ENCODE data around the gene LRRTM3.

LRRTM3 gene

DNA sequence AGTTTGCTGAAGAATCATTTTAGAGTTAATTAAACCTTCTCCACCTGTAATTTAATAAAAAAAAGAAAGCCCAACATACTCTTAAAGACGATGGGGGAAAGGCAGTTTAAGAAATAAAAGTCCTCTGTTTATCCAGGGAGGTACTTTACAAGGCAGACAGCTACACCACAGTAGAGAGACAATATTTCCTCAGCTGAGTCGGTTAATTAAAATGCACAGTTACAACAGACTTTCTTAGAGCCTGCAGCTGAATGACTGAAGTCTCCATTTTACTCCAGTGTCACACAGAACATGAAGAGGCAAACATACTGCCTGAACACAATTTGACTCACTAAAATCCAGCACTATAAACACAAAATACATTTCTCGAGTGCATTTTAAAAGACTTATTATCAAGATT lies 15.1 kb downstream of the LRRTM3 start:
- H3K4me3 ChIP-seq (ENCODE audit: low read length): no peak overlapping the region
- H3K27ac ChIP-seq (ENCODE audit: low read length): no peak overlapping the region
- H3K9ac ChIP-seq (ENCODE audit: low read length): no peak overlapping the region
- H3K27me3 ChIP-seq (ENCODE audit: control insufficient read depth, insufficient read depth, low read length): no peaks in the 10 kb centered on the region
- H3K36me3 ChIP-seq (ENCODE audit: control insufficient read depth, low read depth, low read length): no peaks in the 10 kb centered on the region
- H3K4me1 ChIP-seq (ENCODE audit: control insufficient read depth, low read depth, low read length): no peaks in the 10 kb centered on the region
- H3K9me3 ChIP-seq (ENCODE audit: control insufficient read depth, low read depth, low read length): no peaks in the 10 kb centered on the region

DNA sequence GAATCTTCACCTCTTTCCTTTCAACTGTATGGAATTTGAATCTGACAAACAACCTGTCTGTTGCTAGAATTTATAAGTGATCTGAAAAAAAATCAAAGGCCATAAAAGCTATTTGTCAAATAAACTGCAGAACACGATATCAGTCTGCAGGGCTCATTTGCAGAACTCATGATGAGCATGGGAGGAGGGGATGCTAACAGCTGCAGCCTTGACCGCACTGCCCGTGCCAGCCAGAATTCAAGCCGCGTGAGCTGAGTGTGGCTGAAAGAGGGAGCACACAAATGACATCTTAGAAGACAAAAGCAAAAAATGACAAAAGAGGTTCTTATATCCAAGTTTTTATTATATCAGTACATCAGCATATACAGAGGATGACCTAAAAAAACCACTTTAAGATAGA lies 15.7 kb downstream of the LRRTM3 start:
- Histone ChIP-seq H3K27ac (ENCODE audit: low read length) (no peak overlapping the region), H3K9me3 (ENCODE audit: control insufficient read depth, low read depth, low read length) (no peaks in the 10 kb centered on the region), H3K4me3 (ENCODE audit: low read length) (no peak overlapping the region), H3K36me3 (ENCODE audit: control insufficient read depth, low read depth, low read length) (no peaks in the 10 kb centered on the region), H3K9ac (ENCODE audit: low read length) (no peak overlapping the region), H3K4me1 (ENCODE audit: control insufficient read depth, low read depth, low read length) (no peaks in the 10 kb centered on the region), H3K27me3 (ENCODE audit: control insufficient read depth, insufficient read depth, low read length) (no peaks in the 10 kb centered on the region)

DNA sequence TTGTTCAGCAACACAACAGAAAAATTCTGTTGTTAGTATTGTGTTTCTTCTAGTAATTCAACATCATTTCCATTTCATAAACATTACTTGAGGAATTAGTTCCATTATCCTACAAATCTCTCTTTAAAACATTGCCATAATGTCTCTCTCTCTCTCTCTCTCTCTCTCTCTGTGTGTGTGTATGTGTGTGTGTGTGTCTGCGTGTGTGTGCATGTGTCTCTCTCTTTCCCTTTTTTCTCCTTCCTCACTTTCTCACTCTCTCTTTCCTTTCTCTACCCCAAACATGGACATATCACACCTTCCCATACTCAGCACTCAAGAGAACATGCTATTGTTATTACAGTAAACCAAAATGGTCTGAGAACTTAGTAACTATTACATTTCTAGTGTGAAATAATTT lies 16.6 kb downstream of the LRRTM3 start:
- no peaks in the 10 kb centered on the region for H3K4me1 ChIP-seq (ENCODE audit: control insufficient read depth, low read depth, low read length)
- H3K36me3 ChIP-seq (ENCODE audit: control insufficient read depth, low read depth, low read length): no peaks in the 10 kb centered on the region
- no peak overlapping the region for H3K9ac ChIP-seq (ENCODE audit: low read length)
- no peaks in the 10 kb centered on the region for H3K9me3 ChIP-seq (ENCODE audit: control insufficient read depth, low read depth, low read length)
- no peak overlapping the region for H3K27ac ChIP-seq (ENCODE audit: low read length)
- H3K27me3 ChIP-seq (ENCODE audit: control insufficient read depth, insufficient read depth, low read length): no peaks in the 10 kb centered on the region
- no peak overlapping the region for H3K4me3 ChIP-seq (ENCODE audit: low read length)

DNA sequence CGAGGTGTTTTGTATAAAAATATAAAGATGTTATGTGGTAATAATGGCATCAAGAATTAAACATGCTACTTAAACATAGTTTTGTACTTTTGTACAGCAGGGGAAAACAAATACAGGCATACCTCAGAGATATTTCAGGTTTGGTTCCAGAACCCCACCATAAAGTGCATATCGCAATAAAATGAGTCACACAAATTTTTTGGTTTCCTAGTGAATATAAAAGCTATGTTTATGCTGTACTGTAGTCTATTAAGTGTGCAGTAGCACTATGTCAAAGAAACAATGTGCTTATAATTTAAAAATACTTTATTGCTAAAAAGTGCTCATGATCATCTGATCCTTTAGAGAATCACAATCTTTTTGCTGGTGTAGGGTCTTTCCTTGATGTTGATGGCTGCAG lies 17.8 kb downstream of the LRRTM3 start:
- Histone ChIP-seq H3K27me3 (ENCODE audit: control insufficient read depth, insufficient read depth, low read length) (no peaks in the 10 kb centered on the region), H3K4me3 (ENCODE audit: low read length) (no peak overlapping the region), H3K36me3 (ENCODE audit: control insufficient read depth, low read depth, low read length) (no peaks in the 10 kb centered on the region), H3K4me1 (ENCODE audit: control insufficient read depth, low read depth, low read length) (no peaks in the 10 kb centered on the region), H3K9ac (ENCODE audit: low read length) (no peak overlapping the region), H3K9me3 (ENCODE audit: control insufficient read depth, low read depth, low read length) (no peaks in the 10 kb centered on the region), H3K27ac (ENCODE audit: low read length) (no peak overlapping the region)

DNA sequence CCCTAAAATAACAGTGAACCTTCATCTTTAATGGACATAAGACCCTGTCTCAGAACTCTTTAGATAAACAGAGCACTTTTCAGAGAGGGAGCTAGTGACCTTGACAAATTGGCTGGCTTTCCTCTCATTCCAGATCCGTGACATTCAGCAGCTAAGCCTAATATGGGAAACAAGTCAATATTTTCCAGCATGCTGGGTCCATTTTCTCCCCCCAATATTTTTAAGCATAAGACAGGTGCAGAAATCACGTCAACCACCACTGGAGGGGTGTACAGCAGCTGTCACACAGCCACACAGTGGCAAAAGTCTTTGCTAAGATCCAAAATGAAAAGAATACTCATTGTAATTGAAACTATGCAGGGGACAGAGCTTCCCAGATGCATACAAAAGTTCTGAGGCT lies 26.1 kb downstream of the LRRTM3 start:
- Histone ChIP-seq H3K4me1 (ENCODE audit: control insufficient read depth, low read depth, low read length) (no peaks in the 10 kb centered on the region), H3K9me3 (ENCODE audit: control insufficient read depth, low read depth, low read length) (no peaks in the 10 kb centered on the region), H3K4me3 (ENCODE audit: low read length) (no peak overlapping the region), H3K27ac (ENCODE audit: low read length) (no peak overlapping the region), H3K36me3 (ENCODE audit: control insufficient read depth, low read depth, low read length) (no peaks in the 10 kb centered on the region), H3K9ac (ENCODE audit: low read length) (no peak overlapping the region), H3K27me3 (ENCODE audit: control insufficient read depth, insufficient read depth, low read length) (no peaks in the 10 kb centered on the region)

DNA sequence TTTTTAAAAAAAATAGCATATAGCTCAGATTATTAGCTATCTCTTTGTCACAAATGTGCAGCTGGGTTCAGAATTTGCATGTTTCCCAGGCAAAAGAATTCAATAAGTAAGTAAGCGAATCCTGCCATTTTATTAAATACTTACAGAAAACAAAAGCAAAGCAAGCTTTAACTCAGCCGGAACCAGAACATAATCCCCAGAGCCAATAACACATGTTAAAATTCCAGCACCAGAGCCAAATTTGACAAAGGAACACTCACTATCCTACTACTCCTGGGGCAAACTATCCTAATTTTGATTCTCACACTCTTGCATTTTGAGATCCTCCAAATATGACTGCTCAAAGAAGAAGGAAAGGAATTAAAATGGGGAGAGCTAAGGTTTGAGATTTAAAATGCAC lies 32.6 kb downstream of the LRRTM3 start:
- Histone ChIP-seq H3K27me3 (ENCODE audit: control insufficient read depth, insufficient read depth, low read length) (no peaks in the 10 kb centered on the region), H3K4me1 (ENCODE audit: control insufficient read depth, low read depth, low read length) (no peaks in the 10 kb centered on the region), H3K36me3 (ENCODE audit: control insufficient read depth, low read depth, low read length) (no peaks in the 10 kb centered on the region), H3K27ac (ENCODE audit: low read length) (no peak overlapping the region), H3K9me3 (ENCODE audit: control insufficient read depth, low read depth, low read length) (no peaks in the 10 kb centered on the region), H3K4me3 (ENCODE audit: low read length) (no peak overlapping the region), H3K9ac (ENCODE audit: low read length) (no peak overlapping the region)

DNA sequence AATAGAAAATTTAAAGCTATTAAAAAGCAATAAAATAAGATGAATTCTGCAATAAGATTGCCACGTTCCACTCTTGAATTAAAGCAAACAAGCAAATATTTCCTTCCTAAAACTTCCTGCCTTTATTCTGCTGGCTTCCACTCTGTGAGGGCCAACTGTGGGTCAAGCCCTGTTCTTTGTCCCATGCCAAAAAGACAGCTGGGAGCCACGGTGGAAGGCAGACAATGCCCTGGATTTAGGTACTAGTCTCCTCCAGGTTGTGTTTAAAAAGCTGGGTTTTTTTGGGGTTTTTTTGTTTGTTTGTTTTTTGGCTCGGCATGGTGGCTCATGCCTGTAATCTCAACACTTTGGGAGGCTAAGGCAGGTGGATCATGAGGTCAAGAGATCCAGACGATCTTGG lies 39.1 kb downstream of the LRRTM3 start:
- Histone ChIP-seq H3K27me3 (ENCODE audit: control insufficient read depth, insufficient read depth, low read length) (no peaks in the 10 kb centered on the region), H3K36me3 (ENCODE audit: control insufficient read depth, low read depth, low read length) (no peaks in the 10 kb centered on the region), H3K9me3 (ENCODE audit: control insufficient read depth, low read depth, low read length) (no peaks in the 10 kb centered on the region), H3K27ac (ENCODE audit: low read length) (no peak overlapping the region), H3K9ac (ENCODE audit: low read length) (no peak overlapping the region), H3K4me3 (ENCODE audit: low read length) (no peak overlapping the region), H3K4me1 (ENCODE audit: control insufficient read depth, low read depth, low read length) (no peaks in the 10 kb centered on the region)

DNA sequence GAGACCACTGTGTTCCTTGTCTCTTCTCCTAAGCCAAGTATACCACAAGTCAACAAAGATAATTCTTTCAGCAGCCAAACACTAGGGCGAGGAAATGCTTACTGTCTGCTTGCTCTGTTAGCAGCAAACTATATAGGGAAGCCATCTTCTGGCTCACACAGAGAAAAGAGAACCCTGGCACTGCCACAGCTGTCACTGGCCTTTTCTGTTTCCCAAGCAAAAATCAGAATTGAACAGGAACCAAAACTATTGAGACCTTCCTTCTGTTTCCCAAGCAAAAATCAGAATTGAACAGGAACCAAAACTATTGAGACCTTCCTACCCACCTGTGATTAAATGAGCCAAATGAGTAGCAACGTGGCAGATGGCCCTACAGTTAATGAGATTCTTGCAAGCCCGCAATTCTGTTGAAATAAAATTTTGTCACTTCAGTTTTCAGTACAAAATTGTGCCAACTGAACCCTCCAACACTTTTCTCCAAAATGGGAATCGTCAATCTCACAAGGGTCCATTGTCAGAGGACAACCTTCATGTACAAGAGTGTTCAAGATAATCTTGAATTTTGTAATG lies 54.5 kb downstream of the LRRTM3 start:
- H3K4me3 ChIP-seq (ENCODE audit: low read length): no peak overlapping the region
- H3K9ac ChIP-seq (ENCODE audit: low read length): no peak overlapping the region
- no peaks in the 10 kb centered on the region for H3K27me3 ChIP-seq (ENCODE audit: control insufficient read depth, insufficient read depth, low read length)
- no peaks in the 10 kb centered on the region for H3K9me3 ChIP-seq (ENCODE audit: control insufficient read depth, low read depth, low read length)
- H3K4me1 ChIP-seq (ENCODE audit: control insufficient read depth, low read depth, low read length): no peaks in the 10 kb centered on the region
- no peak overlapping the region for H3K27ac ChIP-seq (ENCODE audit: low read length)
- H3K36me3 ChIP-seq (ENCODE audit: control insufficient read depth, low read depth, low read length): no peaks in the 10 kb centered on the region

DNA sequence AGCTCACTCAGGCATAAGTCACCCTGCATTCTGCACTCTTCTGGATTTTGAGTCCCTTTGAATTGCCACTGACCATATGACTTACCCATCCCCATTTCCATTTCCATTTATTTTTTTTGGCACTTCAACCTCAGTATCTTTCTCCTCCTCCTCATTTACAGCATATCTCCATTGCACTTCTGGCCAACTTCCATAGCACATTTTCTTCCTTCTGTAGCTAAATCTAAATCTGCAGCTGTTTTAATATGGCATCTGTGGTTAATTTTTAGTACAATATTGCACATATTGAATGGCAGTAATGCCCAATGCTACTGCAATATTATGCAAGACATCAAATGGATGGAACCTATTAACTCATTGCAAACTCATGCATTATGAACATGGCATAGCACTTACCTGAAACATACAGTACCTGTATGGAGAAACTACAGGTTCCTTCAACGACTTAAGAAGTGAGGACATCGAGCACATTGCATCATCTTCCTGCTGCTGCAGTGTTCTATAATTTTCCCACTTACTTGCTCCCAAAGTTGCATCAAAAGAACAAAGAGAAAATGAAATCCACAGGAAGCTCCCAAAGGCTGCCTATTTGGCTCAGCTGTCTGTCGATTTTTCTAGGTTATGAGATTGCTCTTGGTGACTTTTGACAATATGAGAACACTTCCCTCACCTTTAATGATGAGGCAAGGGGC lies 55.7 kb downstream of the LRRTM3 start:
- Histone ChIP-seq H3K9me3 (ENCODE audit: control insufficient read depth, low read depth, low read length) (no peaks in the 10 kb centered on the region), H3K27ac (ENCODE audit: low read length) (no peak overlapping the region), H3K36me3 (ENCODE audit: control insufficient read depth, low read depth, low read length) (no peaks in the 10 kb centered on the region), H3K9ac (ENCODE audit: low read length) (no peak overlapping the region), H3K27me3 (ENCODE audit: control insufficient read depth, insufficient read depth, low read length) (no peaks in the 10 kb centered on the region), H3K4me3 (ENCODE audit: low read length) (no peak overlapping the region), H3K4me1 (ENCODE audit: control insufficient read depth, low read depth, low read length) (no peaks in the 10 kb centered on the region)

DNA sequence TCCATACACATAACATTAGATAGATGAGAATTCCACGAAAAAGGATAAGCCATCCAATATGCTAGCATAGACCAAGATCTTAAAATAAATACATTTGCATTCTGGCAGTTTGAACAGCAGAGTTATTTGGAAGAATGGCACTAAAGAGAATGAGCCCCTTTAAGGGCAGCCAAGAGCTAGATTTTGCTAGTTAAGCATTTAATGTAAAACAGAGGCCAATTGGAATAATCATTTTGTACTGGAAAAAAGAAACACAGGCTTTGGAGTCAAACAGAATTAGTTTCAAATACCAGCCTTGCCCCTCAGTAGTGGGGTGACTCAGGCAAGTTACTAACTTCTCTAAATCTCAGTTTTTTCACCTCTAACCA lies 56.2 kb downstream of the LRRTM3 start:
- Histone ChIP-seq H3K4me1 (ENCODE audit: control insufficient read depth, low read depth, low read length) (no peaks in the 10 kb centered on the region), H3K4me3 (ENCODE audit: low read length) (no peak overlapping the region), H3K36me3 (ENCODE audit: control insufficient read depth, low read depth, low read length) (no peaks in the 10 kb centered on the region), H3K27ac (ENCODE audit: low read length) (no peak overlapping the region), H3K9me3 (ENCODE audit: control insufficient read depth, low read depth, low read length) (no peaks in the 10 kb centered on the region), H3K9ac (ENCODE audit: low read length) (no peak overlapping the region), H3K27me3 (ENCODE audit: control insufficient read depth, insufficient read depth, low read length) (no peaks in the 10 kb centered on the region)

- H3K4me1 ChIP-seq (ENCODE audit: control insufficient read depth, low read depth, low read length): no peaks in the 10 kb centered on the region
- no peaks in the 10 kb centered on the region for H3K9me3 ChIP-seq (ENCODE audit: control insufficient read depth, low read depth, low read length)
- H3K27me3 ChIP-seq (ENCODE audit: control insufficient read depth, insufficient read depth, low read length): no peaks in the 10 kb centered on the region
- H3K4me3 ChIP-seq (ENCODE audit: low read length): no peak overlapping the region
- no peak overlapping the region for H3K27ac ChIP-seq (ENCODE audit: low read length)
- no peak overlapping the region for H3K9ac ChIP-seq (ENCODE audit: low read length)
- no peaks in the 10 kb centered on the region for H3K36me3 ChIP-seq (ENCODE audit: control insufficient read depth, low read depth, low read length)
Measured at GRCh38 chr10:66982792-66983474, 57.1 kb downstream of the LRRTM3 start.

- Histone ChIP-seq H3K9me3 (ENCODE audit: control insufficient read depth, low read depth, low read length) (no peaks in the 10 kb centered on the region), H3K9ac (ENCODE audit: low read length) (no peak overlapping the region), H3K4me3 (ENCODE audit: low read length) (no peak overlapping the region), H3K4me1 (ENCODE audit: control insufficient read depth, low read depth, low read length) (no peaks in the 10 kb centered on the region), H3K27ac (ENCODE audit: low read length) (no peak overlapping the region), H3K27me3 (ENCODE audit: control insufficient read depth, insufficient read depth, low read length) (no peaks in the 10 kb centered on the region), H3K36me3 (ENCODE audit: control insufficient read depth, low read depth, low read length) (no peaks in the 10 kb centered on the region)
Measured at GRCh38 chr10:66983475-66983818, 57.6 kb downstream of the LRRTM3 start.

All from iPS-18a (cell line).